Left lung (tissue), 10 donors: ENCODE measurements around the gene ABHD2. TPM values are rescaled to one million over a fixed set of nuclear protein-coding genes. Genes with fewer than 3 reads are reported as not detected.
"Not testable (repeated sequence)": the region's sequence is repeated elsewhere in the genome, so short reads cannot be mapped to it uniquely, and the experiment has no call there.

Source experiments
- ATAC-seq: fragments of 200-7000 bp; cut with Tn5 transposase; one replicate; pipeline ENCODE4 v1.9.1; 2020; ENCODE audit warnings: moderate library complexity
- DNase-seq, 4 donors: peaks; one replicate each; pipeline ENCODE4 v3.0.0-alpha.2; 2013 to 2020
- H3K27ac ChIP-seq, 2 donors: fragments of 200-600 bp; sonication (generic) in 1 of 2; one replicate each; pipeline versions ENCODE4 v1.5.0 to v1.8.0; 2020 to 2021
- H3K27me3 ChIP-seq, 2 donors: fragments of 200-600 bp; sonication (generic) in 1 of 2; one replicate each; pipeline versions ENCODE4 v1.5.0 to v1.8.0; 2020 to 2021
- H3K36me3 ChIP-seq, 2 donors: fragments of 200-600 bp; sonication (generic) in 1 of 2; one replicate each; pipeline versions ENCODE4 v1.5.0 to v1.8.0; 2020 to 2021
- H3K4me1 ChIP-seq, 2 donors: fragments of 200-600 bp; one replicate each; pipeline ENCODE4 v1.8.0; 2021
- H3K4me3 ChIP-seq, 2 donors: fragments of 200-600 bp; sonication (generic) in 1 of 2; one replicate each; pipeline versions ENCODE4 v1.5.0 to v1.8.0; 2020 to 2021; ENCODE audit warnings: mild to moderate bottlenecking in 1 of 2
- H3K9me3 ChIP-seq, 2 donors: fragments of 200-600 bp; sonication (generic) in 1 of 2; one replicate each; pipeline versions ENCODE4 v1.5.0 to v1.8.0; 2020 to 2021
- CTCF ChIP-seq, 2 donors: fragments of 200-600 bp; sonication (generic) in 1 of 2; IDR thresholded peaks; one replicate each; pipeline versions ENCODE4 v1.5.0 to v1.8.0; 2021; ENCODE audit warnings: antibody characterized with exemption in 2 of 2
- intact Hi-C, 2 donors: fragments of 100-400 bp; cut with DNase I; formaldehyde crosslinking; loops; one replicate each; pipeline versions ENCODE4 v1.11.2 to v1.14.2; 2022
- polyA plus RNA-seq, 6 donors: library from polyadenylated mRNA; unstranded; fragments of 120-200 nt; gene quantifications; one replicate each; pipeline ENCODE4 v1.2.1, GENCODE V29; 2013; ENCODE audit not compliant: insufficient read length in 6 of 6
- total RNA-seq, 2 donors: library from RNA; stranded (reverse); fragmentation: NEBNext Ultra II Directional; extraction: Animal tissue kit (Norgen Biotek cat#: 25700); gene quantifications; one replicate each; pipeline ENCODE4 v1.2.1, GENCODE V29; 2021
- donor health status: DM: no; HTN: yes; CAD: no.
- donor health status: DM: no; HTN: no; CAD: no.

Gene ABHD2
- total and polyA plus RNA-seq, 8 donors, result 35.4 to 231 (median 46.9) TPM

GRCh38 chr15:89244574-89244903 lies 156.3 kb downstream of the ABHD2 start:
- DNase-seq (no peak), ATAC-seq (no peak)
- intact Hi-C loops, result no loop called here
- no peaks in the 10 kb centered on the region for H3K9me3 ChIP-seq
- H3K27me3 ChIP-seq, result no peaks in the 10 kb centered on the region
- H3K4me1 ChIP-seq, result peaks cover 6 to 15% of the 10 kb centered on the region in 2 donors
- no peak for TF ChIP-seq CTCF (IDR thresholded peaks at IDR 0.05)
- peaks cover 0 to 4% of the 10 kb centered on the region in 2 donors for H3K36me3 ChIP-seq
- H3K27ac ChIP-seq, result no peak overlapping the region
- H3K4me3 ChIP-seq, result peak overlapping the region; percentile 62 to 76

GRCh38 chr15:89247446-89247845 lies 159.2 kb downstream of the ABHD2 start:
- no peak for ATAC-seq
- no peaks in the 10 kb centered on the region for H3K9me3 ChIP-seq
- no peak overlapping the region for H3K27ac ChIP-seq
- intact Hi-C loops, result no loop called here
- no peaks in the 10 kb centered on the region for H3K27me3 ChIP-seq
- peaks cover 0 to 4% of the 10 kb centered on the region in 2 donors for H3K36me3 ChIP-seq
- H3K4me1 ChIP-seq, result peaks cover 6 to 15% of the 10 kb centered on the region in 2 donors
- DNase-seq, result no peak
- TF ChIP-seq CTCF (IDR thresholded peaks at IDR 0.05), result no peak
- no peak overlapping the region for H3K4me3 ChIP-seq

- ATAC-seq, result no peak
- intact Hi-C loops, result no loop called here
- H3K27me3 ChIP-seq, result no peaks in the 10 kb centered on the region
- H3K9me3 ChIP-seq, result no peaks in the 10 kb centered on the region
- H3K4me1 ChIP-seq, result peaks cover 6 to 10% of the 10 kb centered on the region in 2 donors
- no peak for DNase-seq
- no peak for TF ChIP-seq CTCF (IDR thresholded peaks at IDR 0.05)
- H3K4me3 ChIP-seq, result no peak overlapping the region
- H3K36me3 ChIP-seq, result peaks cover 0 to 4% of the 10 kb centered on the region in 2 donors
- no peak overlapping the region for H3K27ac ChIP-seq
These were observed 160.3 kb downstream of the ABHD2 start for GRCh38 chr15:89248584-89248983.

- H3K4me3 ChIP-seq, DNase-seq: not testable (repeated sequence)
These were observed 161.9 kb downstream of the ABHD2 start for GRCh38 chr15:89250142-89250541.

More at GRCh38 chr15:89250142-89250541, 161.9 kb downstream of the ABHD2 start:
- ATAC-seq, H3K27ac ChIP-seq, H3K36me3 ChIP-seq, H3K27me3 ChIP-seq, H3K9me3 ChIP-seq, H3K4me1 ChIP-seq, intact Hi-C loops: not testable (repeated sequence)

Other genes with a start within 250 kb of the ABHD2 start
- 10 to 100 TPM in 1 of 2 donors, 1 to 10 TPM in 1; 7.7 to 10.6 TPM for gene HAPLN3, start 192.9 kb upstream of the ABHD2 start, total RNA-seq
- 1 to 10 TPM; 2.4 to 5.0 (median 4.1) TPM for gene HAPLN3, start 192.9 kb upstream of the ABHD2 start, polyA plus RNA-seq
- gene MFGE8, start 175.1 kb upstream of the ABHD2 start, total RNA-seq, result 100 to 1,000 TPM; 131 to 142 TPM
- gene MFGE8, start 175.1 kb upstream of the ABHD2 start, polyA plus RNA-seq, result 100 to 1,000 TPM; 103 to 150 (median 130) TPM
- gene RLBP1, start 133.1 kb downstream of the ABHD2 start, total RNA-seq, result not detected
- under 1 TPM in 1 of 6 donors, not detected in 5; 0.27 TPM for gene RLBP1, start 133.1 kb downstream of the ABHD2 start, polyA plus RNA-seq
- gene FANCI, start 155.5 kb downstream of the ABHD2 start, total RNA-seq, result 10 to 100 TPM; 19.8 to 23.7 TPM
- gene FANCI, start 155.5 kb downstream of the ABHD2 start, polyA plus RNA-seq, result 10 to 100 TPM; 29.3 to 56.3 (median 42.1) TPM
- 10 to 100 TPM; 53.3 to 71.5 TPM for gene POLG, start 246.4 kb downstream of the ABHD2 start, total RNA-seq
- 10 to 100 TPM; 52.4 to 62.0 (median 55.1) TPM for gene POLG, start 246.4 kb downstream of the ABHD2 start, polyA plus RNA-seq